ENCODE results near the gene SPC24. TPM values are rescaled to one million over a fixed set of nuclear protein-coding genes. Genes with fewer than 3 reads are reported as not detected.
"Not testable (repeated sequence)": the region's sequence is repeated elsewhere in the genome, so short reads cannot be mapped to it uniquely, and the experiment has no call there.

Gene SPC24
- total RNA-seq, 2 experiments from 2014 or later, result 60.5 to 70.9 TPM

DNA sequence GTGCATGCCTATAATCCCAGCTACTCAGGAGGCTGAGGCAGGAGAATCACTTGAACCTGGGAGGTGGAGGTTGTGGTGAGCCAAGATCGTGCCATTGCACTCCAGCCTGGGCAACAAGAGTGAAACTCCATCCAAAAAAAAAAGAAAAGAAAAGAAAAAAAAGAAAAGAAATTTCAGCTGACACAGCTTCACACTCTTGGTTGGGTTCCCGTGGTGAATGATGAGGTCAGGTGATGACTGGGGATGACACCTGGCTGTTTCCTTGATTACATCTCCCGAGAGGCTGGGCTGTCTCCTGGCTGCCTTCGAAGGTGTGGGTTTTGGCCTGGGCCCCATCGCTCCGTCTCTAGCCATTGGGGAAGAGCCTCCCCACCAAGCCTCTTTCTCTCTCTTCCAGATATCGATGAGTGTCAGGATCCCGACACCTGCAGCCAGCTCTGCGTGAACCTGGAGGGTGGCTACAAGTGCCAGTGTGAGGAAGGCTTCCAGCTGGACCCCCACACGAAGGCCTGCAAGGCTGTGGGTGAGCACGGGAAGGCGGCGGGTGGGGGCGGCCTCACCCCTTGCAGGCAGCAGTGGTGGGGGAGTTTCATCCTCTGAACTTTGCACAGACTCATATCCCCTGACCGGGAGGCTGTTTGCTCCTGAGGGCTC is 44.3 kb downstream of the SPC24 start:
- H3K4me3 Mint-ChIP-seq, result no peak overlapping the region
- H3K27me3 Mint-ChIP-seq, result no peaks in the 10 kb centered on the region
- DNase-seq, result no peak
- no peaks in the 10 kb centered on the region for H3K9me3 Mint-ChIP-seq
- H3K27ac Mint-ChIP-seq, result no peak overlapping the region
- ChIA-PET POLR2A (interaction anchor here (1.4 to 1.5 kb wide), 3 partner anchors 8 to 13 kb away, joined by 3 to 5 read pairs (median 4); no protein-coding TSS in a partner anchor), CTCF (interaction anchor here (1.3 kb wide), 1 partner anchor 76 kb away, joined by 5 read pairs; no protein-coding TSS in a partner anchor)
- TF ChIP-seq, protein P1, sequence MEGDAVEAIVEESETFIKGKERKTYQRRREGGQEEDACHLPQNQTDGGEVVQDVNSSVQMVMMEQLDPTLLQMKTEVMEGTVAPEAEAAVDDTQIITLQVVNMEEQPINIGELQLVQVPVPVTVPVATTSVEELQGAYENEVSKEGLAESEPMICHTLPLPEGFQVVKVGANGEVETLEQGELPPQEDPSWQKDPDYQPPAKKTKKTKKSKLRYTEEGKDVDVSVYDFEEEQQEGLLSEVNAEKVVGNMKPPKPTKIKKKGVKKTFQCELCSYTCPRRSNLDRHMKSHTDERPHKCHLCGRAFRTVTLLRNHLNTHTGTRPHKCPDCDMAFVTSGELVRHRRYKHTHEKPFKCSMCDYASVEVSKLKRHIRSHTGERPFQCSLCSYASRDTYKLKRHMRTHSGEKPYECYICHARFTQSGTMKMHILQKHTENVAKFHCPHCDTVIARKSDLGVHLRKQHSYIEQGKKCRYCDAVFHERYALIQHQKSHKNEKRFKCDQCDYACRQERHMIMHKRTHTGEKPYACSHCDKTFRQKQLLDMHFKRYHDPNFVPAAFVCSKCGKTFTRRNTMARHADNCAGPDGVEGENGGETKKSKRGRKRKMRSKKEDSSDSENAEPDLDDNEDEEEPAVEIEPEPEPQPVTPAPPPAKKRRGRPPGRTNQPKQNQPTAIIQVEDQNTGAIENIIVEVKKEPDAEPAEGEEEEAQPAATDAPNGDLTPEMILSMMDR (IDR thresholded peaks at IDR 0.05), result no peak
- intact Hi-C loops (cut with micrococcal nuclease), result no loop called here
- no peak for ATAC-seq
- H3K4me1 Mint-ChIP-seq (ENCODE audit: low read depth), result no peaks in the 10 kb centered on the region
- H3K36me3 Mint-ChIP-seq (ENCODE audit: low read depth), result peaks cover 55% of the 10 kb centered on the region

DNA sequence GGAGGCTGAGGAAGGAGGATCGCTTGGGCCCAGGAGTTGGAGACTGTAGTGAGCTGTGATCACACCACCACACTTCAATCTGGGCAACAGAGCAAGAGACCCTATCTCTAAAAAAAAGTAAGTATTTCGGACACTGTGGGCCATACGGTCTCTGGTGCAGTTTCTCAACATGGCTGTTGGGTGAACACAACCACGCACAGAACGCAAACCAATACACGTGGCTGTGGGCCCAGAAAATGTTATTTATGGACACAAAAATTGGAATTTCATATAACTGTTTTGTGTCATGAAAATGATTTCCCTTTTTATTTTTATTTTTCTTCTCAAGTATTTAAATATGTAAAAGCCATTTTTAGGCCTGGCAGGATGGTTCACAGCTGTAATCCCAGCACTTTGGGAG is 46.8 kb downstream of the SPC24 start:
- TF ChIP-seq, protein P1 (IDR thresholded peaks at IDR 0.05), result no peak
- no peak for ATAC-seq
- ChIA-PET CTCF (interaction anchor here (2.6 kb wide), 1 partner anchor 17 kb away, joined by 12 read pairs; no protein-coding TSS in a partner anchor), POLR2A (interaction anchor here (0.7 to 1.5 kb wide), 4 partner anchors 12 to 17 kb away, joined by 3 to 5 read pairs (median 4); no protein-coding TSS in a partner anchor)
- intact Hi-C loops (cut with micrococcal nuclease), result no loop called here
- Mint-ChIP-seq H3K27ac (no peak overlapping the region), H3K36me3 (ENCODE audit: low read depth) (peaks cover 61% of the 10 kb centered on the region), H3K27me3 (no peaks in the 10 kb centered on the region), H3K4me1 (ENCODE audit: low read depth) (no peaks in the 10 kb centered on the region), H3K9me3 (no peaks in the 10 kb centered on the region), H3K4me3 (no peak overlapping the region)
- no peak for DNase-seq

DNA sequence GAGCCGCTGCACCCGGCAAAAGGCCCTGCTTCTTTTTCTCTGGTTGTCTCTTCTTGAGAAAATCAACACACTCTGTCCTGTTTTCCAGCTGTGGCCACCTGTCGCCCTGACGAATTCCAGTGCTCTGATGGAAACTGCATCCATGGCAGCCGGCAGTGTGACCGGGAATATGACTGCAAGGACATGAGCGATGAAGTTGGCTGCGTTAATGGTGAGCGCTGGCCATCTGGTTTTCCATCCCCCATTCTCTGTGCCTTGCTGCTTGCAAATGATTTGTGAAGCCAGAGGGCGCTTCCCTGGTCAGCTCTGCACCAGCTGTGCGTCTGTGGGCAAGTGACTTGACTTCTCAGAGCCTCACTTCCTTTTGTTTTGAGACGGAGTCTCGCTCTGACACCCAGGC is 49.1 kb downstream of the SPC24 start:
- TF ChIP-seq, protein P1 (IDR thresholded peaks at IDR 0.05), result no peak
- ATAC-seq (no peak), DNase-seq (no peak)
- Mint-ChIP-seq H3K27ac (no peak overlapping the region), H3K4me3 (no peak overlapping the region), H3K9me3 (no peaks in the 10 kb centered on the region), H3K4me1 (ENCODE audit: low read depth) (no peaks in the 10 kb centered on the region), H3K27me3 (no peaks in the 10 kb centered on the region), H3K36me3 (ENCODE audit: low read depth) (peaks cover 62% of the 10 kb centered on the region)
- intact Hi-C loops (cut with micrococcal nuclease), result no loop called here
- ChIA-PET CTCF (no interaction called here), POLR2A (interaction anchor here (4.7 kb wide), 1 partner anchor 10 kb away, joined by 20 read pairs; no protein-coding TSS in a partner anchor)

DNA sequence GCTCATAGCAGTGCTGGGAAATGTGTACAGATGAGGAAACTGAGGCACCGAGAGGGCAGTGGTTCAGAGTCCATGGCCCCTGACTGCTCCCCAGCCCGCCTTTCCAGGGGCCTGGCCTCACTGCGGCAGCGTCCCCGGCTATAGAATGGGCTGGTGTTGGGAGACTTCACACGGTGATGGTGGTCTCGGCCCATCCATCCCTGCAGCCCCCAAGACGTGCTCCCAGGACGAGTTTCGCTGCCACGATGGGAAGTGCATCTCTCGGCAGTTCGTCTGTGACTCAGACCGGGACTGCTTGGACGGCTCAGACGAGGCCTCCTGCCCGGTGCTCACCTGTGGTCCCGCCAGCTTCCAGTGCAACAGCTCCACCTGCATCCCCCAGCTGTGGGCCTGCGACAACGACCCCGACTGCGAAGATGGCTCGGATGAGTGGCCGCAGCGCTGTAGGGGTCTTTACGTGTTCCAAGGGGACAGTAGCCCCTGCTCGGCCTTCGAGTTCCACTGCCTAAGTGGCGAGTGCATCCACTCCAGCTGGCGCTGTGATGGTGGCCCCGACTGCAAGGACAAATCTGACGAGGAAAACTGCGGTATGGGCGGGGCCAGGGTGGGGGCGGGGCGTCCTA is 50.5 kb downstream of the SPC24 start:
- ATAC-seq (no peak), DNase-seq (no peak)
- TF ChIP-seq, protein P1 (IDR thresholded peaks at IDR 0.05), result no peak
- Mint-ChIP-seq H3K4me1 (ENCODE audit: low read depth) (peaks cover under 1% of the 10 kb centered on the region), H3K36me3 (ENCODE audit: low read depth) (peaks cover 56% of the 10 kb centered on the region), H3K9me3 (no peaks in the 10 kb centered on the region), H3K4me3 (no peak overlapping the region), H3K27me3 (no peaks in the 10 kb centered on the region), H3K27ac (no peak overlapping the region)
- CTCF ChIA-PET, result interaction anchor here (2.1 kb wide), 1 partner anchor 21 kb away, joined by 10 read pairs; no protein-coding TSS in a partner anchor
- intact Hi-C loops (cut with micrococcal nuclease), result no loop called here
- POLR2A ChIA-PET, result interaction anchor here (0.6 to 4.7 kb wide), 6 partner anchors 9 to 268 kb away, joined by 3 to 20 read pairs (median 4); no protein-coding TSS in a partner anchor

DNA sequence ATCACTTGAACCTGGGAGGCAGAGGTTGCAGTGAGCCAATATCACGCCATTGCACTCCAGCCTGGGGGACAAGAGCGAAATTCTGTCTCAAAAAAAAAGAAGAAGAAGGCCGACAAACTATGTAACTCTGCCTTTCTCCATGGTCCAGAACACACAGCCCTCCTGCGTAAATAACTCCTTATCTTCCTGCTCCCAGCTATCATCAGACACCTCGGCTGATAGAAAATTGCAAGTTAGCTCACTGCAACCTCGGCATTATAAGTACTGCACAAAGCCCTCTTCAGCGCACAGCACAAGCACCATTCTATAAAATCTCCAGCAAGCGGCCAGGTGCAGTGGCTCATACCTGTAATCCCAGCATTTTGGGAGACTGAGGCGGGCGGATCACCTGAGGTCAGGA is 51.9 kb downstream of the SPC24 start:
- DNase-seq; H3K9me3 Mint-ChIP-seq; H3K27me3 Mint-ChIP-seq; CTCF ChIA-PET; H3K4me1 Mint-ChIP-seq (ENCODE audit: low read depth); intact Hi-C loops (cut with micrococcal nuclease); H3K4me3 Mint-ChIP-seq; H3K27ac Mint-ChIP-seq; ATAC-seq: not testable (repeated sequence)
- POLR2A ChIA-PET, result interaction anchor here (0.5 to 4.7 kb wide), 4 partner anchors 8 to 20 kb away, joined by 3 to 20 read pairs (median 4); no protein-coding TSS in a partner anchor
- H3K36me3 Mint-ChIP-seq (ENCODE audit: low read depth), result peaks cover 62% of the 10 kb centered on the region

All from activated CD8-positive, alpha-beta T cell treated with anti-CD3 and anti-CD28 coated beads for 36 hours (primary cell).